Activated T-helper 17 cell treated with anti-CD3 and anti-CD28 coated beads, Interleukin-2, amount 50 U/mL, for 72 hours (primary cell): Measurements from ENCODE around the gene MED28. TPM values are rescaled to one million over a fixed set of nuclear protein-coding genes. Genes with fewer than 3 reads are reported as not detected.
"Not testable (repeated sequence)": the region's sequence is repeated elsewhere in the genome, so short reads cannot be mapped to it uniquely, and the experiment has no call there.

Source experiments
- ATAC-seq: fragments of 150-1000 bp; cut with Tn5 transposase; replicated peaks from 2 replicates; pipeline ENCODE4 v1.10.0; 2021; ENCODE audit warnings: mild to moderate bottlenecking, moderate library complexity
- H3K27ac Mint-ChIP-seq: one replicate; pipeline ENCODE4 v1.8.0; 2022; ENCODE audit warnings: mixed read lengths
- H3K27me3 Mint-ChIP-seq: one replicate; pipeline ENCODE4 v1.8.0; 2022; ENCODE audit warnings: mixed read lengths
- H3K36me3 Mint-ChIP-seq: one replicate; pipeline ENCODE4 v1.8.0; 2022; ENCODE audit warnings: low read depth, mild to moderate bottlenecking, mixed read lengths
- H3K4me1 Mint-ChIP-seq: one replicate; pipeline ENCODE4 v1.8.0; 2022; ENCODE audit warnings: mixed read lengths
- H3K4me3 Mint-ChIP-seq: one replicate; pipeline ENCODE4 v1.8.0; 2022; ENCODE audit warnings: mild to moderate bottlenecking, mixed read lengths
- H3K9me3 Mint-ChIP-seq: one replicate; pipeline ENCODE4 v1.8.0; 2022; ENCODE audit warnings: mixed read lengths
- total RNA-seq, 2 donors: library from RNA; stranded (reverse); gene quantifications; one replicate each; pipeline ENCODE4 v1.2.3, GENCODE V29; 2022

Gene MED28
- total RNA-seq, 2 donors from 2014 or later = 50.0 to 50.9 TPM

DNA sequence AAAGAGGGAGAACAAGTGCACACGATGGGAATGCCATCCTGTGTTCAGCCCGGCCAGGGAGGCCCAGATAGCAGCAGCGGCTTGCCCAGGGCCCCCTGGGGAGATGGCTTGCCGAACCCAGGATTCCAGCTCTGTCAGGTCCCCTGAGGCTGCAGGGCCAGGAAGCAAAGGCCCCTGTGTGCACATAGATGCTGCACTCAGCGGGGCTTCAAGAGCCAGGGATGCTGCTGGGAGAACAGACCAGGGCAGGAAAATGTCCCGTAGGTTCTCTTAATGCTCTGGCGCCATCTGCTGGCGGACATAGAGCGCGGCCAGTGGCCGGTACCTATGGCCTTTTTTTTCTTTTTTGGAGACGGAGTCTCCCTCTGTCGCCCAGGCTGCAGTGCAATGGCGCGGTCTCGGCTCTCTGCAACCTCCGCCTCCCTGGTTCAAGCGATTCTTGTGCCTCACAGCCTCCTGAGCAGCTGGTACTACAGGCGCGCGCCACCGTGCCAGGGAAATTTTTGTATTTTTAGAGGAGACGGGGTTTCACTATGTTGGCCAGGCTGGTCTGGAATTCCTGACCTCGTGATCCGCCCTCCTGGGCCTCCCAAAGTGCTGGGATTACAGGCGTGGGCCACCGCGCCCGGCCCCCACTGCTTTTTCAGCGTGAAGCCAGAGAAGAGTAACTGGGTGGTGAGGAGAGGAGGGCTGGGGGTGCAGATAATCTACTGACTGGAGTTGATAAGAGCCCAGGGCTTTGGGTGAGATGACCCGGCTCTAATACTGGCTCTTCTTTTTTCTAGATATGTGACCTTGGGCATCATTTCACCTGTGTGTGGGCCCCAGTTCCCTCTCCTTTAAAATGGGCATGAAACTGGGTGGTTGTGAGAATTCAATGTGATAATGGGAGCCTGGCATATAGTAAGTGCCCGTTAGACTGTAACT is 22.5 kb downstream of the MED28 start:
- no peaks in the 10 kb centered on the region for H3K27me3 Mint-ChIP-seq
- no peaks in the 10 kb centered on the region for H3K9me3 Mint-ChIP-seq
- H3K27ac Mint-ChIP-seq = no peak overlapping the region
- peak; percentile 91 for ATAC-seq
- H3K4me1 Mint-ChIP-seq = no peaks in the 10 kb centered on the region
- H3K4me3 Mint-ChIP-seq = no peak overlapping the region
- peaks cover 56% of the 10 kb centered on the region for H3K36me3 Mint-ChIP-seq

DNA sequence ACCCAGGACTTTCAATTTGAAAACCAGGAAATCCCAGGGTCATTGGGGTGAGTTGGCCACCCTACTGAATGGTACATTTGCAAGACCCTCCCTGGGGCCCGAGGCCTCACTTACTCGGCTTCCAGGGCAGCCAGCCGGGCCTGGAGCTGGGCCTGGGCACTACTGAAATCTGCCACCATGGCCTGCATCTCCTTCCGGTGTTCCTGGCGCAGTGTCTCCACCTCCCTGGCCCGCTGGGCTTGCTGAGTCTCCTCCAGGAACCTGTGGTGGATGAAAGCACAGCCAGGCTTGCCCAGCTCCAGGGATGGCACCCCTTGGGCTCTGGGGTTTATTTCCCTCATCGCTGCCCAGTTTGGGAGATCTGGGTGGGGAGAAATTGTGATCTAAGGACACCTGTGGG is 24.7 kb downstream of the MED28 start:
- Mint-ChIP-seq H3K4me3 (no peak overlapping the region), H3K36me3 (peaks cover 41% of the 10 kb centered on the region), H3K4me1 (no peaks in the 10 kb centered on the region), H3K9me3 (no peaks in the 10 kb centered on the region), H3K27ac (no peak overlapping the region), H3K27me3 (no peaks in the 10 kb centered on the region)
- ATAC-seq = no peak

GRCh38 chr4:17642398-17642783 is 27.9 kb downstream of the MED28 start:
- Mint-ChIP-seq H3K27ac (no peak overlapping the region), H3K4me3 (no peak overlapping the region), H3K9me3 (no peaks in the 10 kb centered on the region), H3K36me3 (peaks cover 15% of the 10 kb centered on the region), H3K4me1 (no peaks in the 10 kb centered on the region), H3K27me3 (no peaks in the 10 kb centered on the region)
- ATAC-seq = no peak

GRCh38 chr4:17646693-17647092 is 32.3 kb downstream of the MED28 start:
- peaks cover 3% of the 10 kb centered on the region for H3K4me1 Mint-ChIP-seq
- no peaks in the 10 kb centered on the region for H3K9me3 Mint-ChIP-seq
- ATAC-seq = no peak
- H3K4me3 Mint-ChIP-seq = no peak overlapping the region
- peaks cover 6% of the 10 kb centered on the region for H3K27me3 Mint-ChIP-seq
- H3K27ac Mint-ChIP-seq = no peak overlapping the region
- peaks cover 5% of the 10 kb centered on the region for H3K36me3 Mint-ChIP-seq

DNA sequence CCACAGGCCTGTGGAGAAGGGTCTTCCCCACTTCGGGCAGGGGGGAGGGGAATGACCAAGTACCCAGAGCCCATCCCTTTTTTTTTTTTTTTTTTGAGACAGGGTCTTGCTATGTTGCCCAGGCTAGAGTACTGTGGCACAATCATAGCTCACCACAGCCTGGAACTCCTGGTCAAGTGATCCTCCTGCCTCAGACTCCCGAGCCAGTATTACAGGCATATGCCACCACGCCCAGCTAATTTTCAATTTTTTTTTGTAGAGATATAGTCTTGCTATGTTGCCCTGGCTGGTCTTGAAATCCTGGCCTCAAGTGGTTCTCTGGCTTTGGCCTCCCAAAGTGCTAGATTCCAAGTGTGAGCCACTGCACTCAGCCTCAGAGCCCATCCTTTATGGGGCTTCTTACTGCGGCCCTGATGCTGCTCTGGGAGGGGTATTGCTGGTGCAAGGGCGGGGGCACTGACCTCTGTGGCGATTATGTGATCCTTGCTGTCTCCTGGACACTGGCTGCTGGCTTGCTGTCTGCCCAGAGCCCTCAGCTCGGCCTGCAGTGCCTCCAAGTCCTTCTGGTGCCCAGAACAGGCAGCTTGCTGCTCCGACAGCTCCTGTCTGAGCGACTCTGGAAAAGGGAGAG is 32.9 kb downstream of the MED28 start:
- H3K27me3 Mint-ChIP-seq = peaks cover 6% of the 10 kb centered on the region
- ATAC-seq = no peak
- H3K36me3 Mint-ChIP-seq = peaks cover 5% of the 10 kb centered on the region
- no peak overlapping the region for H3K4me3 Mint-ChIP-seq
- peaks cover 6% of the 10 kb centered on the region for H3K4me1 Mint-ChIP-seq
- H3K27ac Mint-ChIP-seq = no peak overlapping the region
- no peaks in the 10 kb centered on the region for H3K9me3 Mint-ChIP-seq

- Mint-ChIP-seq H3K9me3 (no peaks in the 10 kb centered on the region), H3K4me3 (no peak overlapping the region), H3K27me3 (peaks cover 6% of the 10 kb centered on the region), H3K27ac (no peak overlapping the region), H3K4me1 (peaks cover 6% of the 10 kb centered on the region), H3K36me3 (no peaks in the 10 kb centered on the region)
- no peak for ATAC-seq
These were observed 33.5 kb downstream of the MED28 start for GRCh38 chr4:17647927-17648326.

GRCh38 chr4:17650406-17650805 is 36.0 kb downstream of the MED28 start:
- H3K27ac Mint-ChIP-seq = no peak overlapping the region
- H3K36me3 Mint-ChIP-seq = no peaks in the 10 kb centered on the region
- H3K27me3 Mint-ChIP-seq = peaks cover 6% of the 10 kb centered on the region
- no peak overlapping the region for H3K4me3 Mint-ChIP-seq
- H3K4me1 Mint-ChIP-seq = peaks cover 6% of the 10 kb centered on the region
- ATAC-seq = no peak
- H3K9me3 Mint-ChIP-seq = no peaks in the 10 kb centered on the region

GRCh38 chr4:17654701-17655100 is 40.3 kb downstream of the MED28 start:
- peaks cover 6% of the 10 kb centered on the region for H3K4me1 Mint-ChIP-seq
- no peaks in the 10 kb centered on the region for H3K9me3 Mint-ChIP-seq
- no peak overlapping the region for H3K27ac Mint-ChIP-seq
- no peak overlapping the region for H3K4me3 Mint-ChIP-seq
- peaks cover 3% of the 10 kb centered on the region for H3K27me3 Mint-ChIP-seq
- H3K36me3 Mint-ChIP-seq = no peaks in the 10 kb centered on the region
- no peak for ATAC-seq

GRCh38 chr4:17657090-17657489 is 42.6 kb downstream of the MED28 start:
- H3K4me3 Mint-ChIP-seq = no peak overlapping the region
- H3K4me1 Mint-ChIP-seq = no peaks in the 10 kb centered on the region
- no peaks in the 10 kb centered on the region for H3K27me3 Mint-ChIP-seq
- no peak for ATAC-seq
- no peaks in the 10 kb centered on the region for H3K36me3 Mint-ChIP-seq
- no peaks in the 10 kb centered on the region for H3K9me3 Mint-ChIP-seq
- no peak overlapping the region for H3K27ac Mint-ChIP-seq

DNA sequence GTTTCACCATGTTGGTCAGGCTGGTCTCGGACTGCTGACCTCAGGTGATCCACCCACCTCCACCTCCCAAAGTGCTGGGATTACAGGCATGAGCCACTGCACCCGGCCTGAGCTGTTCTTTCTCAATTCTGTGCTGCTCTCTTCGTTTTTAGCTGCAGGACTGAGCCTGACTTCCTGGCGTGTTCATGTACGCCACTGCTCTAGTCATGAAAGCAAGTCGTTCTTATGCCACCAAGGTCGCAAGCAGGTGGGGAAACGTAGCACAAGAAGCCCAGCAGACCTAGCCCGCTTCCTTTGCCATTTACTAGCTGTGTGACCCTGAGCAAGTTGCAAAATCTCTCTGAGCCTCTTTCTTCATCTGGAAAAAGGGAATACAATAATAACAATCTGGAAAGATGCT is 43.4 kb downstream of the MED28 start:
- Mint-ChIP-seq H3K27me3 (no peaks in the 10 kb centered on the region), H3K9me3 (no peaks in the 10 kb centered on the region), H3K27ac (no peak overlapping the region), H3K36me3 (no peaks in the 10 kb centered on the region), H3K4me3 (no peak overlapping the region), H3K4me1 (no peaks in the 10 kb centered on the region)
- ATAC-seq = no peak

DNA sequence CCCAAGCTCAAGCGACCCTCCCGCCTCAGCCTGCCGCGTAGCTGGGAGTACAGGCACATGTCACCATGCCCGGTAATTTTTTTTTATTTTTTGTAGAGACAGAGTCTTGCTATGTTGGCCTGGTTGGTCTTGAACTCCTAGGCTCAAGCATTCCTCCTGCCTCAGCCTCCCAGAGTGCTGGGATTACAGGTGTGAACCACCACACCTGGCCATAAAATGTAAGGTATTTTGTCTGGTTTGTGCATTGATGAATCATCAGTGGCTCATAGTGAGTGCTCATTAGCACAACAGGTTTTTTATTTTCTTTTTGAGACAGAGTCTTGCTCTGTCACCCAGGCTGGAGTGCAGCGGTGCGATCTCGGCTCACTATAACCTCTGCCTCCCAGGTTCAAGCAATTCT is 44.8 kb downstream of the MED28 start:
- not testable (repeated sequence) for H3K27ac Mint-ChIP-seq, H3K4me3 Mint-ChIP-seq, H3K36me3 Mint-ChIP-seq, H3K27me3 Mint-ChIP-seq, H3K4me1 Mint-ChIP-seq, H3K9me3 Mint-ChIP-seq, ATAC-seq

DNA sequence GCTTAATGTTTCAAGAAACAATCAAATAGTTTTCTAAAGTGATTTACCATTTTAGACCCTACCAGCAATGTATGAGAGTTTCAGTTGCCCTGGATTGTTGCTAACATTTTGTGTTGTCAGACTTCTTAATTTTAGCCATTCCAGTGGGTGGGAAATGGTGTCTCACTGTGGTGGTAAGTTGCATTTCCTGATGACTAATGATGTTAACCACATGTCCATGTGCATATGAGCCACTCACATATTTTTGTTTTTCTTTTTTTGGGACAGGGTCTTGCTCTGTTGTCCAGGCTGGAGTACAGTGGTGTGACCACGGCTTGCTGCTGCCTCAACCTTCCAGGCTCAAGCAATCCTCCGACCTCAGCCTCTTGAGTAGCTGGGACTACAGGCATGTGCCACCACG is 48.3 kb downstream of the MED28 start:
- Mint-ChIP-seq H3K36me3 (no peaks in the 10 kb centered on the region), H3K27ac (no peak overlapping the region), H3K4me1 (no peaks in the 10 kb centered on the region), H3K9me3 (no peaks in the 10 kb centered on the region), H3K4me3 (no peak overlapping the region), H3K27me3 (peaks cover 4% of the 10 kb centered on the region)
- ATAC-seq = no peak

DNA sequence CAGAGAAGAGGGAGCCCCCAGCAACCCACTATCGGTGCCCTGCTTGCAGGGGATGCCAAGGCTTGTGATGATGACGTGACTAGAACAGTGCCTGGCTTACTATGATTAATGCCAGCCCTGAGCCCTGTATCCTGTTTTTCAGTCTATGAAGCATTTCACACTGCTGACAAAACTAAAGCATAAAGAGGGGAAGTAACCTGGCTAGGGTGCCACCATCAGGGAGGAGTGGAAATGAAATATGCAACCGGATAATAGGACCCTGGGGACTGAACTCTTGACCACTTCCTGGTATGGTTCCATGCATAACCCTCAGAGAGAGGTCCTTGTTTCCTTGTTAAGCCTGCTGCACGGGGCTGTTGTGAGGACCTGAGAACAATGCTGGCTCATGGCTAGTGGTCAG is 50.3 kb downstream of the MED28 start:
- Mint-ChIP-seq H3K36me3 (no peaks in the 10 kb centered on the region), H3K9me3 (no peaks in the 10 kb centered on the region), H3K4me3 (no peak overlapping the region), H3K27ac (no peak overlapping the region), H3K27me3 (peaks cover 11% of the 10 kb centered on the region), H3K4me1 (no peaks in the 10 kb centered on the region)
- peak; percentile 56 for ATAC-seq

- no peak overlapping the region for H3K27ac Mint-ChIP-seq
- H3K27me3 Mint-ChIP-seq = peaks cover 11% of the 10 kb centered on the region
- no peaks in the 10 kb centered on the region for H3K4me1 Mint-ChIP-seq
- no peak for ATAC-seq
- no peaks in the 10 kb centered on the region for H3K36me3 Mint-ChIP-seq
- H3K4me3 Mint-ChIP-seq = no peak overlapping the region
- no peaks in the 10 kb centered on the region for H3K9me3 Mint-ChIP-seq
These were observed 50.9 kb downstream of the MED28 start for GRCh38 chr4:17665346-17665745.

- no peaks in the 10 kb centered on the region for H3K4me1 Mint-ChIP-seq
These were observed 51.4 kb downstream of the MED28 start for GRCh38 chr4:17665852-17666251.

More at GRCh38 chr4:17665852-17666251, 51.4 kb downstream of the MED28 start:
- peaks cover under 1% of the 10 kb centered on the region for H3K9me3 Mint-ChIP-seq
- H3K27ac Mint-ChIP-seq = no peak overlapping the region
- ATAC-seq = no peak
- peaks cover 11% of the 10 kb centered on the region for H3K27me3 Mint-ChIP-seq
- no peak overlapping the region for H3K4me3 Mint-ChIP-seq
- no peaks in the 10 kb centered on the region for H3K36me3 Mint-ChIP-seq
